NB4 (cell line): ENCODE measurements around the gene AGPS.

Source experiments
- DNase-seq: peaks from one replicate; pipeline ENCODE4 v3.0.0; 2010; ENCODE audit warnings: low read depth
- H3K4me3 ChIP-seq: one replicate; pipeline ENCODE4 v1.5.1; 2011; ENCODE audit warnings: mild to moderate bottlenecking, low read depth, low read length, moderate library complexity
- MYC ChIP-seq: IDR thresholded peaks from 2 replicates; pipeline ENCODE4 v1.6.1; 2011; ENCODE audit warnings: low read depth, low read length
- POLR2A ChIP-seq: IDR thresholded peaks from 2 replicates; pipeline ENCODE4 v1.6.1; 2011; ENCODE audit warnings: mild to moderate bottlenecking; ENCODE audit not compliant: insufficient read length; ENCODE audit errors: extremely low read depth
- TF ChIP-seq, protein P1 (sequence below): IDR thresholded peaks from one replicate; pipeline ENCODE4 v1.5.1; 2012; ENCODE audit warnings: low read depth, low read length
- TF ChIP-seq, protein P2 (sequence below): IDR thresholded peaks from 2 replicates; pipeline ENCODE4 v1.6.1; 2011; ENCODE audit warnings: low read depth, low read length

The AGPS gene

DNA sequence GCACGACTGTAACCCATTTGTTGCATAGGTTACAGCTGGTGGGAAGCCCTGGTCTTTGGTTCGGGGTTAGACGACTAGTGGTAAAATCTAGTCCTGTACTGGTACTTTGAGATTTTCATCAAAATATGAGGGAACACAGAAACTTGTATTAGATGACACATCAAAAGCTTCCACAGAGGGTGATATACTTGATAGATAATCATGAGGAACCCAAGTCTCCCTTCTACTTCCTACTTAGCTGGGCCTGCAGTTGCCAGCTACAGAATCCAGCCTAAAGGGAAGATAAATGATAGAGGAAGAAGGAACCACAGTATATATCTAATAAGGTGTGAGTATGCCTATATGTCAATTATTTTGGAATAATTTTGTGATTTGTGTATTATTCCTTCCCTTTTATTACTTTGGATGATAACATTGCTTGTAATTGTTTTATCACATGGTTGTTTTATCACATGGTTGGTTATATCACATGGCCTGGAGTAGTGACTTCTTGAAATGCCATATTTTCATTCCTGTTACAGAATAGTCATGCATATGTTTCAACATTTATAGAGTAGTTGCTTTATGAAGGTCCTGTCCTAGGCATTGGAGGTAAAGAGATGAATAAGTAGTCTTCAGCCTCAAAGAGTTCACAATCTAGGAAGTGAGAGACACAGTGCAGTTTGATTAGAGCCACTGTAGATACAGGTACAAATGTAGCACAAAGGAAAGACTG, 2.9 kb downstream of the AGPS start:
- H3K4me3 ChIP-seq = peak overlapping the region; percentile 94
- TF ChIP-seq, protein P1, sequence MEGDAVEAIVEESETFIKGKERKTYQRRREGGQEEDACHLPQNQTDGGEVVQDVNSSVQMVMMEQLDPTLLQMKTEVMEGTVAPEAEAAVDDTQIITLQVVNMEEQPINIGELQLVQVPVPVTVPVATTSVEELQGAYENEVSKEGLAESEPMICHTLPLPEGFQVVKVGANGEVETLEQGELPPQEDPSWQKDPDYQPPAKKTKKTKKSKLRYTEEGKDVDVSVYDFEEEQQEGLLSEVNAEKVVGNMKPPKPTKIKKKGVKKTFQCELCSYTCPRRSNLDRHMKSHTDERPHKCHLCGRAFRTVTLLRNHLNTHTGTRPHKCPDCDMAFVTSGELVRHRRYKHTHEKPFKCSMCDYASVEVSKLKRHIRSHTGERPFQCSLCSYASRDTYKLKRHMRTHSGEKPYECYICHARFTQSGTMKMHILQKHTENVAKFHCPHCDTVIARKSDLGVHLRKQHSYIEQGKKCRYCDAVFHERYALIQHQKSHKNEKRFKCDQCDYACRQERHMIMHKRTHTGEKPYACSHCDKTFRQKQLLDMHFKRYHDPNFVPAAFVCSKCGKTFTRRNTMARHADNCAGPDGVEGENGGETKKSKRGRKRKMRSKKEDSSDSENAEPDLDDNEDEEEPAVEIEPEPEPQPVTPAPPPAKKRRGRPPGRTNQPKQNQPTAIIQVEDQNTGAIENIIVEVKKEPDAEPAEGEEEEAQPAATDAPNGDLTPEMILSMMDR = no peak
- TF ChIP-seq, protein P2, sequence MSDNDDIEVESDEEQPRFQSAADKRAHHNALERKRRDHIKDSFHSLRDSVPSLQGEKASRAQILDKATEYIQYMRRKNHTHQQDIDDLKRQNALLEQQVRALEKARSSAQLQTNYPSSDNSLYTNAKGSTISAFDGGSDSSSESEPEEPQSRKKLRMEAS = peak; percentile 47
- TF ChIP-seq MYC = no peak
- peak; percentile 38 for DNase-seq

DNA sequence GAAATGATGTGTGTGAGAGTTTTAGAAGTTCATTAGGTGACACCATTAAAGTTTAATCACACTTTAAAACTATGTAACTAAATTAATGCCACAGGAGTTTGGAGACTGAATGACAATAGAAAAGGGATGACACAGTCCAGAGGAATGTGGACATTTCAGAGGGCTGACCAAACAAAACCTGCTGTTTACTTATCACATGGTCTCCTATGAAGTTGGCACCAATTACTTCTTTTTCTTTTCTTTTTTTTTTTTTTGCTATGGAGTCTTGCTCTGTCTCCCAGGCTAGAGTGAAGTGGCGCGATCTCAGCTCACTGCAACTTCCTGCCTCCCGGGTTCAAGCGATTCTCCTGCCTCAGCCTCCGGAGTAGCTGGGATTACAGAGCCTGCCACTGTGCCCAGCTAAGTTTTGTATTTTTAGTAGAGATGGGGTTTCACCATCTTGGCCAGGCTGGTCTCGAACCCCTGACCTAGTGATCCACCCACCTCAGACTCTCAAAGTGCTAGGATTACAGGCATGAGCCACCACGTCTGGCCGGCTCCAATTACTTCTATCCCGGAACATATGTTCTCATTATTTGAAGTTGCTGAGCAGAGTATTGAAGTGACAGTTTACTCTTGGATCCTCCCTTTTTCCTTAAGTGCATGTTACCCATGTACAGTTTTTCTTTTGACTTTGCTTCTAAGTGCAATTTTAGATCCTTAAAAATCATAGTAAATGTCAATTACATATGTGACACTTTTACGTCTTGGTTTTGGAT, 4.3 kb downstream of the AGPS start:
- no peak overlapping the region for H3K4me3 ChIP-seq
- TF ChIP-seq MYC = no peak
- TF ChIP-seq, protein P1 = no peak
- TF ChIP-seq, protein P2 = no peak
- no peak for TF ChIP-seq POLR2A
- peak; percentile 11 for DNase-seq

DNA sequence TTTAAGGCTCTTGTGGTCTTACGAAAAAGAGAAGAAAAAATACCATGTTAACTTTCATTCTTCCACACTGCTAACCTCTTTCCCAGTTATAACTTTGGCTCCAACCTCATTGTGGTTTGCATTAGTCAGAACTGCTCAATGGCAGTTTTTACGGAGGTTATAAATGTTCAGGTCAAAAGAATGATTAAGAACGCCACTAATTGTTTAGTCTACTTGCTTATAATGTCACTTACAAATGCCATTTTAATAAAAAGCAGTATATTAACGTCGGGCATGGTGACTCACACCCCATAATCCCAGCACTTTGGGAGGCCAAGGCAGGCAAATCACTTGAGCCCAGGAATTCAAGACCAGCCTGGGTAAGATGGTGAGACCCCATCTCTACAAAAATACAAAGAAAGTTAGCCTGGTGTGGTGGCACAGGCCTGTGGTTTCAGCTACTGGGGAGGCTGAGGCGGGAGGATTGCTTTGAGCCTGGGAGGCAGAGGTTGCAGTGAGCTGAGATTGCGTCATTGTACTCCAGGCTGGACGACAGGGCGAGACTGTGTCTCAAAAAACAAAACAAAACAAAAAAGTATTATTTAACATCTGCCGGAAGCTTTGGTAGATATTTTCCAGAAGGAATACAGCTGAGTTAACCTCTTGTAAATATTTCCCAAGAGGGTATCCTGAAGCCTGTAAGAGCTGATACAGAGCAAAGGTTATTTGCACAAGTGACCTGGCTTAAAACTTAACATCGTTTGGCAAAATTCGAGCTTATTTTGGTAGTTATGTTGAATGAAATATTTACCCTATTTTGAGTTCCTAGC, 5.1 kb downstream of the AGPS start:
- DNase-seq = peak; percentile 62
- TF ChIP-seq POLR2A = no peak
- no peak for TF ChIP-seq MYC
- TF ChIP-seq, protein P1 = no peak
- TF ChIP-seq, protein P2 = no peak
- no peak overlapping the region for H3K4me3 ChIP-seq

DNA sequence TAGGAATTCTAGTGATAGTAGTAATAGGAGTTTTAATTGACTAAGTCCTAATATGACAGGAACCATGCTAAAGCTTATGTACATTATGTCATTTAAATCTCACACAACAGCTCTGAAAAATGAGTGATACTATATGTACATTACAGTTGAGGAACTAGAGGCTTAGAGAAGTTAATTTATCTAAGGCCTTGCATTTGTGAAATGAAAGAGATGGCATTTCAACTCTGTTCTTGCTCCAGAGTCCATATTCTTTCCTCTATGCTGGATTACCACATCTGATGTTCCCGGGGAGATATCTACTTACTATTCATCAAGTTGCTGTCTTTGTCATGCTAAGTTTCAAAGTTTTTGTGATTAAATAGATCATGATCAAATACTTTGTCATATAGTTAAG, 5.7 kb downstream of the AGPS start:
- TF ChIP-seq, protein P2 = no peak
- TF ChIP-seq POLR2A (no peak), MYC (no peak)
- TF ChIP-seq, protein P1 = no peak
- no peak for DNase-seq
- no peak overlapping the region for H3K4me3 ChIP-seq

GRCh38 chr2:177398791-177399190, 6.2 kb downstream of the AGPS start:
- no peak overlapping the region for H3K4me3 ChIP-seq
- no peak for TF ChIP-seq POLR2A
- TF ChIP-seq, protein P2 = no peak
- DNase-seq = no peak

DNA sequence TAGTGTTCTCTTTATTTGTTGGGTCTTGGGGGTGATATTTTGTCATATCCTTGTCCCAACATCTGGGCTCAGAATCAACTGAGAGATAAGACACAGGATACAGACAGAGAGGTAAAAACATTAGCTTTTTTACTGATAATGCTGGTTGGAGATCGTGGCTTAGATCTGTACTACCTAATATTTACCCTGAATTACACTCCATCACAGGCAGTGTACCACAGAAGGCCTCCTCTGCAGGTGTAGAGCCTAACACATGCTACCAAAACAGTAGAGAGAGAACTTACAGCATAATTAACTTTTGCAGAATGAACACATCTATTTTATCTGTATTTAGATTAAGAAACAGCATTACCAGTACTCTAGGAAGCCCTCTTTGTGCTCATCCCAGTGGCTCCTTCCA, 6.8 kb downstream of the AGPS start:
- no peak for DNase-seq
- H3K4me3 ChIP-seq = no peak overlapping the region

More for the DNA sequence above, 6.8 kb downstream of the AGPS start:
- TF ChIP-seq, protein P1 = no peak
- TF ChIP-seq MYC = no peak
- TF ChIP-seq, protein P2 = no peak
- TF ChIP-seq POLR2A = no peak
